Activated T-cell treated with anti-CD3 and anti-CD28 coated beads for 1 hour (primary cell): ENCODE results near the gene OSBPL2.

Experiments used
- DNase-seq: peaks from one replicate; pipeline ENCODE4 v3.0.0-alpha.2; 2020; ENCODE audit warnings: low read depth

OSBPL2 gene

DNA sequence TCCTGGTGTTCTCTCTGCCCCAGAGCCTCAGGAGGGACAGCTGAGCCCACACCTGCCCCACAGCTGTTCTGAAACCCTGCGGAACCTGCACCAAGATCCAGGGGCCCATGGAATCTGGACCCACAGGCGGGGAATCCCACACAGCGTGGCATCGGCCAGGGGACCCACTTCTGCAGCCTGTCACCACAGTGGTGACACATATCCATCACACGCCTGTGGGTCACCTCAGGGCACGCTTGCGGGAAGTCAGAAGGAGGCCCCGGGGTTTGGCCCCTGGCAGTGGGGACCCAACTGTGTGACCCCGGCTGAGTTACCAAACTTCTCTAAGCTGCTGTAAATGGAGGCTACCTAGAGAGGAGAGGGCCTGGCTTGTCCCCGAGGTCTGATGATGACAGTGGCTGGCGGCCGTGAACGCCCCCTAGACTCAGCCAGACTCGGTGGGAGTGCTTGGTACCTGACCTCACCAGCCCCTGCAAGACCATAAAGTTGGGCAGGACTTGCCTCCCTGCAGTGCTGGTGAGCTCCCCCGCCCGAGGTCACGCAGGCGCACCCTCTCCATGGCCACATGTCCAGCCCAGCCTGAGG is 16.0 kb upstream of the OSBPL2 start:
- DNase-seq, result no peak

GRCh38 chr20:62222972-62223371 is 15.3 kb upstream of the OSBPL2 start:
- no peak for DNase-seq

GRCh38 chr20:62223571-62223970 is 14.8 kb upstream of the OSBPL2 start:
- no peak for DNase-seq

- DNase-seq, result no peak
These were observed 14.0 kb upstream of the OSBPL2 start for GRCh38 chr20:62224113-62224855.

DNA sequence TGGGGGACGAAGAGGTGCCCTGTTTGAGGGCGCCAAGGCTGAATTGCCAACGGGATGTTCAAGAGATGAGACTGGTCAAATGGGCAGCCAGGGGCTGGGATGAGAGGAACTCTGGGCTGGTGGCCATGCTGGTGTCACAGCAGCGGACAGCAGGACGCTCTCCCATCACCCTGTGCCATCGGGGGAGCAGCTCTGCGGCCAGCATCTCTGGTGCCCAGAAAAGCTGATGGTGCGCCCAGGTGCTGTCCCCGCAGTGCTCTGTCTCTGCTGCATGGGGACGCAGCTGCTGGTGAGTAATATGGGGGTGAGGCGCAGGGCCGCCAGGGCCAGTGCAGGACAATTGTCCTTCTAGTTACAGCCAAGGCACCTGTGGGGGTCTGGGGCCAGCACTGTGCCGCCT is 13.3 kb upstream of the OSBPL2 start:
- DNase-seq, result no peak

DNA sequence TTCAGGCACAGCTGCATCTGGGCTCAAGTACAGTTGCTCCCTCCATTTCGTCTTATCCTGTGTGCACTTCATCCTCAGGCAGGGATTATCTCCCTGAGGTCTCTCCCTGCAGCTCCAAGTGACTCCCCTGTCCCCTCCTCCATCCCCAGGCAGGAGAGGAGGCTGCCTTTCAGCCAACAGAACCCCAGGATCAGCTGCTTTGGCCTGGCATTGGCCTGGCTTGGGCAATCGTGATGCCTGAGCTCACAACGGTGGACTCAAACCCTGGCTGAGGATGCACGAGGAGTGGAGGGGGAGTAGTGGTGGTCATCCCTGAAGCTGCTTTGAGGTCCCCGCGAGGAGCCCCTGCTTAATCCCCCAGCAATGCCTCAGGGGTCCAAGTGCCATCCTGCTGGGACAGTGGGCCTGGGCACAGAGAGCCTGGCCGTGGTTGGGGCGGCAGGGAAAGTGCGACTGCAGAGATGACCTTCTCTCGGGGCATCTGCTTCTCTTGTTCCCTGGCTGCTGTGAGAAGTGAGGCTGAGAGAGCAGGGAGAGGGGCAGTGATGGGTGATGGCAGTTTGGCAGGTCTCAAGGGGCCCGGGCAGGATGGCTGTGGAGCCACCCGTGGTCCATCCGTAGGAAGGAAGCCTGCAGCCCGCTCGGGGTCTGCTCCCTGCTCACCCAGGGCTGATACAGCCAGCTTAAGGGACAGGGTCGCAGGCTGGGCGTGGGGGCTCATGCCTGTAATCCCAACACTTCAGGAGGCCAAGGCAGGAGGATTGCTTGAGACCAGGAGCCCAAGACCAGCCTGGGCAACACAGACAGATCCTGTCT is 12.3 kb upstream of the OSBPL2 start:
- no peak for DNase-seq

DNA sequence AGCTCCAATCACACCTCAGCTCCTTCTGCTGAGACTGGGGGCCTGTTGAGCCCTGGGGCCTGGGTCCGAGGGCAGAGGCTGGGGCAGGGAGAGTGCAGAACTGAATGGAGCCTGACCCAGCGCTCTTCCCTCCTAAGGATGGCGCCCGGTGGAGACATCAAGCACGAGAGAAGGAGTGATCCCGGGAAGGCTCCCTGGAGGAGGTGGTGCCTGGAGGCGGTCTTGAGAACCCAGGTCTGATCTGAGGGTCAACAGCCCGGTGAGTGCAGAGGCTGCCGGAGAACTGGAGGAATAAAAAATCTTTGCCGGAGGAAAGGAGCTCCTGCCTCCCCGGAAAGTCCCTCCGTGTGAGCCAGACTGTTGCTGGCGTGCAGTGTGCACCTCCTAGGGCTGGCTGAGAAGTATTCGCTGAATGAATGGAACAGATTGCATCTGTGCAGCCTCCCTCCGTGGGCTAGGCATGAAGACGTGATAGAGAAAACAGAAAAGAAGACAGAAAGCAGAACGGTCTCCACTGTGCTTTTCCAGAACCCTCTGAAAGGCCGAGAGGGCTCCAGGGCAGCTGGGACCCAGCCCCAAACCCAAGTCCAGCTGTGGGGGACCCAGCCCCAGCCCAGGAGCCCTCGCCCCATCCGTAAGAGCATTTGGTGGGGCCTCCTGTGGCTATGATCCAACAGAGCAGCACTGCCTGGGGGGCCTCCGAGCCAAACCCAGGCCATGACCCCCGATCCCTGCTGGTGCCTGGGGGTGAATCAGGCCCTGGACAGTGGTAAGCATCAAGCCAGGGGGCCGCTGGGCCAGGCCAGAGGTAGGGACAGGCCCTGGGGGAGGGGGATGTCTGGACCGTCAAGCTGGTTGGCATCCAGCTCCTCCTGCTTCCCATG is 11.4 kb upstream of the OSBPL2 start:
- no peak for DNase-seq

GRCh38 chr20:62227591-62227976 is 10.7 kb upstream of the OSBPL2 start:
- no peak for DNase-seq

DNA sequence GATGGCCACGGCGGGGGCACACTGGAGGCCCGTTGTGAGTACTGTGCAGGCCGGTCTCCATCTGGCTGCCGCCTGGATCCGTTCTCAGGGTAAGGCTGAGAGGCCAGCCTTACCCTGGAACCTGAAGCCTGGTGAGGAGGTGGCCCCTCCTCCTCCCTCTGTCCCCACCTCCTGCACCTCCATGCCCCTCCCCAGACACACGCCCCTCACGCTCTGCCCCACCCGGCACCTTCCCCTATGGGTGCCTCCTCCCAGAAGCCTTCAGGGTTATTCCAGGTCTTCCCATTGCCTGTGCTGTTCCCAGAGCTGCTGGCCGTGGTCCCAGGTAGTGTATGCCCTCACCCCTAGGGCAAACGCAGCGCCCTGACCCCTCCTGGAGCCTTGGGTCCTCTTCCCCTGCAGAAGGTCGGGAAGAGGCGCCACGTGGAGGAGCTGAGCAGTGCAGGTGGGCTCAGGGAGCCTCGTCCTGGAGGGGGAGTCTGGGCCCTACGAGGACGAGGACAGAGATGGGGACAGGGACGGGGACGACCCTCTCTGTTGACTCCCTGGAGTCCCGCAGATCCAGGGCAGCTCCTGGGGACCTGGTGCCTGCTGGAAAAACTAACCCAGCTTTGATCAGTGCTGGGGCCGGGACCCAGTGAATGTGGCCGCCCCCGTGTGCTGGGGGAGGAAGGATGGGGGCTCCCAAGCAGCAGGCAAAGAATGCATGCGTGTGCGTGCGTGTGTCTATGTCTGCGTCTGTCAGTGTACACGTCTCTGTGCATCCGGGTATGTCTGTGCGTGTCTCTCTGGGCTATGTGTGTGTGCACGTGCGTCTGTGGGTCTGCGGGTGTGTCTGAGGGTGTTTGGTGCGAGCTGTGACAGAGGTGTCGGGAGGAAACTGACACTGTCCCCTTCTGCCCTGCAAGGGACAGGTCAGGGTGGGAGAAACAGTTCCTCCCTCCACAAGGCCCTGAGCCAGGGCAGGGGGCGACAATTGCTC is 10.1 kb upstream of the OSBPL2 start:
- DNase-seq, result no peak

DNA sequence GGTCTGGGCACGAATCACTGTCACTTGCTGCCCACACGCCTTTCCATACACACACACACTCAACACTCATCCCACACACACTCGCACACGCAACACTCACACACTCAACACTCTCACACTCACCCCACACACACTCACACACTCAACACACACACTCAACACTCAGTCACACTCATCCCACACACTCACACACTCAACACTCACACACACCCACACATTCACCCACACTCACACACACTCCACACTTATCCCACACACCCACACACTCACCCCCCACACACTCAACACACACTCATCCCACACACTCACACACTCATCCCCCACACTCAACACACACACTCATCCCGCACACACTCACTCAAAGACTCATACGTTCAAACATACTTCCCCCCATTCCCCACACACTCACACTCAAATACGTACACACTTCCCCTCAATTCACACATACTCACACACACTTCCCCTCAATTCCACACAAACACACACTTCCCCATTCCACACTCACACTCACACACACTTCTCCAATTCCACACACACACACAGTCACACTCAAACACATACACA is 9.3 kb upstream of the OSBPL2 start:
- DNase-seq, result no peak

GRCh38 chr20:62229667-62230066 is 8.7 kb upstream of the OSBPL2 start:
- DNase-seq, result no peak

GRCh38 chr20:62230276-62230675 is 8.0 kb upstream of the OSBPL2 start:
- no peak for DNase-seq

DNA sequence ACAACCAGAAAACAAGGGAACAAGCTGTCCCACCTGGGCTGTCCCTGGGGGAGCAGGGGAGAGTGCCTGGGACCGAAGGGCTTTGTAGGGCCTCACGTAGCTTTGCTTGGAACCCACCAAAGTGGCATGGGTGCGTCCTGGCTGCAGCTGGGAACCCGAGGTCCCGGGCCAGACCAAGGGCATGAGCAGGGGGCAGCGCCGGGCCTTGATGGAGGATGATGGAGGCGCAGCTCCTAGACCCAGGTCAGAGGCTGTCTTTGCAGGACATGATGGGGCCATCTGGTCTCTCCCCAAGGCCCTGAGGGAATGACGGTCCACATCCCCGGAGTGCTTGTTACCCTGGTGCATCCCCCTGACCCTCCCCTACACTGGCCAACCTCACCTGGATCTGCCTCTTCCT is 7.6 kb upstream of the OSBPL2 start:
- DNase-seq, result no peak

GRCh38 chr20:62231292-62231691 is 7.0 kb upstream of the OSBPL2 start:
- DNase-seq, result no peak

DNA sequence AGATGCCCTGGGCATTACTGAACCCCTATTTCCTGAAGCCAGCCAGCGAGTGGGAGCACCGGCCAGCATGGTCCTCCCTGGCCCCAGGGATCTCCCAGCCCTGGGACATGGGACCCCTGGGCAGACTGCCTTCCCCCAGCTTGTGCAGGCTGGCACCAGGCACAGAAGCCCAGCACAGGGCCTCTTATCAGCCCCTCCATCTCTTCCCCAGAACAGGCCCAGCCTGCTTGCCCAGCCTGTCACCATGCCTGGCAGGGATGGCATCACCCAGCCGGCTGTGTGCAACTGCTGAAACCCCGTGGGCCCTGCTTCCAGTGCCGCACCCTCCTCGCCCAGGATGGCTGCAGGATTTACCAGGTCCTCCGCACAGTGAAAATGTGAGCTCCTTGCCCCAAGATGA is 6.1 kb upstream of the OSBPL2 start:
- no peak for DNase-seq

DNA sequence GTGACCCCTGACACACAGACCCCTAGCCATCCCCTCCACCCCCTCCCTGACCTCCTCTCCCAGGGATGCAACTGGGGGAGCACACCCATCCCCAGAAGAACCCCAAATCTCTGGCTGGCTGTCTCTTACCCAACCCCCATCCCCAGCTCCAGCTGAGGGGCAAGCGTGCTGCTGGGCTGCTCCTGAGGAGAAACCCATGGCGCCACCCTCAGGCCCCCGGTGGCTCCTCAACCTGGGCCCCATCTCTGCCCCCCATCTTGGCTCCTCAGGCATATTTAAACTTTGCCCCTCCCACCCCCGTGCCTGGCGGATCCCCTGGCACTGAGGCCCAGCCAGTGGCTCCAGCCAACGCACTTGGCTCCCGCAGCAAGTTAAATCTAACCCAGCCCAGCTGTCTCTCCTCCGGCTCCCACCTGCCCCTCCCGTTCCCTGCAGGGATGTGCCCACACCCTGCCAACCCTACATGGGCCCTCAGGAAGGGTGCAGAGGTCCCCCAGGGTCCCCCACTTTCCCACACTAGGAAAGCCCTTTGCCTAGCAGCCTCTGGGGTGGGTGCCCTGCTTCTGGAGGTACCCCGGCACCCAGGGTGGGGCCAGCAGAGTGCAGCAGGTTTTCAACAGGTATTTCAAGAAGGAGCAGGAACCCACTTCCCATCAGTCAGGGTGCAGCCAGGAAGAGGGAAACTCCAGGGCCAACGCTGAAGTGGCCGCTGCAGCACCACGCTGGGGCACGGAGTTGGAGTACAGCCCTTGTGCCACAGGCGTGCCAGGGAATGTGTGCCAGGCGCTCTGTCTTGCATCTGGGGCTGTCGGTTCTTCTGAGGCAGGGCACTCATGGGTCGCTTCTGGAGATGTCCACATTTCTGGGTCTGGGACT is 5.3 kb upstream of the OSBPL2 start:
- no peak for DNase-seq

GRCh38 chr20:62233684-62234083 is 4.6 kb upstream of the OSBPL2 start:
- DNase-seq, result no peak

DNA sequence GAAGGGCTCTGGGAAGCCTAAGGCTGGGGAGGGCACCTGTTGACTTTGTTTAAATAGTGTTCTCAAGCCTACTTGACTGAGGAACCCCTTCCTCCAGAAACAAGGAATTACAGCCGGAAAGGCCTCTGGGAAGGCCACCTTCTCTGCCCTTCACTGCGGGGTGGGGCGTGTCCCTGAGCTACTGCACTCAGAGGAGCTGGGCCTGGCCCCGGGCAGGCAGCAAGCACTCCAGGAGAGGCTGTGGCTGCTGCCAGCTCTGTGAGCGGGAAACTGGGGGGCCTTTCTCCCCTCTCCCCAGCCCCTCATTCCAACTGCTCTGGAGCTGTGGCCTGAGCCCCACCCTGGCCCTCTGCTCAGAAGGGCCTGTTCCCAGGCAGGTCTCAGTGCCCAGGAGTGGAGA is 4.0 kb upstream of the OSBPL2 start:
- no peak for DNase-seq

DNA sequence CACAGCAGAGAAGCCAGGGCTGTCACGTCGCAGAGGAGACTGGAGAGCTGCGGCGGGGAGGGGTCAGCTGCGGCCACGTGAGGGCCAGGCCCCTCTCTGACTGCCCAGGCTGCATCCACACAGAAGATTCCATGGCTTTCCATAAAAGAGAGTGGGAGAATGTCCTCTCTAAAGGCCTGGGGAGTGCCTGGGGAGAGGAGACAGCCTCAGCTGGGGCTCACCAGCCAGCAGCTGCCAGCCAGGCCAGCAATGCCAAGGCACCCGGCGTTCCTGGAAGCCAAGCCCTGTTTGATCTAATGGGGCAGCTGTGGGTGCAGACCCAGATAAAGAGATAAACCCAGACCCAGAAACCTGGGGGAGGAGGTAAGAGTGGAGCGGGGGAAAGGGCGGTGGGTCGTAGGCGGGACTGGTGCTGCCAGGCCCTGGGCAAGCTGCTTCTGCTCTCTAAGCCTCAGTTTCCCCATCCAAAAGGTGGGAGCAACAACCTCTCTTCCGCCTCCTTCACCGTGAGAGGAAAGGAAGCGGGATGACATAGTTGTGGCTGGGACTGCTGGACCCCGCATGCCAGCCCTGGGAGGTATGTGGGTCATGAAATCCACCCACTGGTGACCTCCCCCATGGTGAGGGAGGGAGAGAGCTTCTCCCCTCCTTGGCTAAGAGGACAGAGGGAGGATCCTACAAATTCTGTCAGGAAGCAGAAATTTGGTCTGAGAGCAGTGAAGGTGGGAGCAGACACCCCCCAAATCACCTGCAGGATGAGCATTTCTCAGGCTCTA is 3.1 kb upstream of the OSBPL2 start:
- DNase-seq, result no peak
